ENCODE measurements around the gene F13A1.

The F13A1 gene

GRCh38 chr6:6193221-6193745 lies 127.2 kb downstream of the F13A1 start:
- peak; percentile 36 for DNase-seq (ENCODE audit: low spot score)

- no peak for DNase-seq (ENCODE audit: low spot score)
Observed at GRCh38 chr6:6191909-6192308, 128.6 kb downstream of the F13A1 start.

- DNase-seq (ENCODE audit: low spot score) = no peak
Observed at GRCh38 chr6:6191476-6191875, 129.0 kb downstream of the F13A1 start.

- no peak for DNase-seq (ENCODE audit: low spot score)
Observed at GRCh38 chr6:6180684-6181083, 139.8 kb downstream of the F13A1 start.

- no peak for DNase-seq (ENCODE audit: low spot score)
Observed at GRCh38 chr6:6179858-6180623, 140.4 kb downstream of the F13A1 start.

GRCh38 chr6:6178795-6179194 lies 141.7 kb downstream of the F13A1 start:
- DNase-seq (ENCODE audit: low spot score) = no peak

GRCh38 chr6:6177754-6178153 lies 142.7 kb downstream of the F13A1 start:
- no peak for DNase-seq (ENCODE audit: low spot score)

- no peak for DNase-seq (ENCODE audit: low spot score)
Observed at GRCh38 chr6:6176586-6177228, 143.8 kb downstream of the F13A1 start.

GRCh38 chr6:6176127-6176526 lies 144.3 kb downstream of the F13A1 start:
- peak; percentile 47 for DNase-seq (ENCODE audit: low spot score)

- no peak for DNase-seq (ENCODE audit: low spot score)
Observed at GRCh38 chr6:6169141-6169540, 151.3 kb downstream of the F13A1 start.

GRCh38 chr6:6166064-6166463 lies 154.4 kb downstream of the F13A1 start:
- DNase-seq (ENCODE audit: low spot score) = no peak

- DNase-seq (ENCODE audit: low spot score) = no peak
Observed at GRCh38 chr6:6164367-6164766, 156.1 kb downstream of the F13A1 start.

- DNase-seq (ENCODE audit: low spot score) = no peak
Observed at GRCh38 chr6:6154335-6154734, 166.1 kb downstream of the F13A1 start.

GRCh38 chr6:6152060-6152459 lies 168.4 kb downstream of the F13A1 start:
- DNase-seq (ENCODE audit: low spot score) = no peak

GRCh38 chr6:6148192-6148815 lies 172.2 kb downstream of the F13A1 start:
- no peak for DNase-seq (ENCODE audit: low spot score)

GRCh38 chr6:6131492-6132109 lies 188.9 kb downstream of the F13A1 start:
- DNase-seq (ENCODE audit: low spot score) = peak; percentile 9

- DNase-seq (ENCODE audit: low spot score) = no peak
Observed at GRCh38 chr6:6125495-6125894, 195.0 kb downstream of the F13A1 start.

- DNase-seq (ENCODE audit: low spot score) = no peak
Observed at GRCh38 chr6:6123803-6124202, 196.7 kb downstream of the F13A1 start.

GRCh38 chr6:6121943-6122342 lies 198.5 kb downstream of the F13A1 start:
- no peak for DNase-seq (ENCODE audit: low spot score)

GRCh38 chr6:6105472-6106036 lies 214.9 kb downstream of the F13A1 start:
- DNase-seq (ENCODE audit: low spot score) = no peak
